Progenitor cell of endocrine pancreas (in vitro differentiated cells): ENCODE results near the gene L3MBTL4. TPM values are rescaled to one million over a fixed set of nuclear protein-coding genes. Genes with fewer than 3 reads are reported as not detected.

Experiments
- DNase-seq: peaks from one replicate; pipeline ENCODE4 v3.0.0; 2021; ENCODE audit warnings: low spot score; ENCODE audit not compliant: unreplicated experiment
- H3K27ac Mint-ChIP-seq: 2 replicates; pipeline ENCODE4 v1.8.0; 2021; ENCODE audit warnings: mild to moderate bottlenecking, moderate library complexity, mixed read lengths
- H3K27me3 Mint-ChIP-seq: 2 replicates; pipeline ENCODE4 v1.8.0; 2021; ENCODE audit warnings: mixed read lengths
- H3K36me3 Mint-ChIP-seq: 2 replicates; pipeline ENCODE4 v1.8.0; 2022; ENCODE audit warnings: mixed read lengths; ENCODE audit not compliant: insufficient read depth
- H3K4me1 Mint-ChIP-seq: 2 replicates; pipeline ENCODE4 v1.8.0; 2021; ENCODE audit warnings: low read depth, mixed read lengths
- H3K4me3 Mint-ChIP-seq: 2 replicates; pipeline ENCODE4 v1.8.0; 2021; ENCODE audit warnings: low read depth, mild to moderate bottlenecking, moderate library complexity, mixed read lengths
- H3K9me3 Mint-ChIP-seq: 2 replicates; pipeline ENCODE4 v1.8.0; 2021; ENCODE audit warnings: low read depth, mixed read lengths
- total RNA-seq: library from RNA; stranded (reverse); gene quantifications from 2 replicates; pipeline ENCODE4 v1.2.1, GENCODE V29; 2021
- TF ChIP-seq, protein P1 (sequence below): fragments of 200-600 bp; sonication (generic); IDR thresholded peaks from one replicate; pipeline ENCODE4 v1.5.0; 2021; ENCODE audit warnings: antibody characterized with exemption, mild to moderate bottlenecking; ENCODE audit not compliant: unreplicated experiment

Gene L3MBTL4
- total RNA-seq, 1 donor from 2014 or later = 8.0 TPM

DNA sequence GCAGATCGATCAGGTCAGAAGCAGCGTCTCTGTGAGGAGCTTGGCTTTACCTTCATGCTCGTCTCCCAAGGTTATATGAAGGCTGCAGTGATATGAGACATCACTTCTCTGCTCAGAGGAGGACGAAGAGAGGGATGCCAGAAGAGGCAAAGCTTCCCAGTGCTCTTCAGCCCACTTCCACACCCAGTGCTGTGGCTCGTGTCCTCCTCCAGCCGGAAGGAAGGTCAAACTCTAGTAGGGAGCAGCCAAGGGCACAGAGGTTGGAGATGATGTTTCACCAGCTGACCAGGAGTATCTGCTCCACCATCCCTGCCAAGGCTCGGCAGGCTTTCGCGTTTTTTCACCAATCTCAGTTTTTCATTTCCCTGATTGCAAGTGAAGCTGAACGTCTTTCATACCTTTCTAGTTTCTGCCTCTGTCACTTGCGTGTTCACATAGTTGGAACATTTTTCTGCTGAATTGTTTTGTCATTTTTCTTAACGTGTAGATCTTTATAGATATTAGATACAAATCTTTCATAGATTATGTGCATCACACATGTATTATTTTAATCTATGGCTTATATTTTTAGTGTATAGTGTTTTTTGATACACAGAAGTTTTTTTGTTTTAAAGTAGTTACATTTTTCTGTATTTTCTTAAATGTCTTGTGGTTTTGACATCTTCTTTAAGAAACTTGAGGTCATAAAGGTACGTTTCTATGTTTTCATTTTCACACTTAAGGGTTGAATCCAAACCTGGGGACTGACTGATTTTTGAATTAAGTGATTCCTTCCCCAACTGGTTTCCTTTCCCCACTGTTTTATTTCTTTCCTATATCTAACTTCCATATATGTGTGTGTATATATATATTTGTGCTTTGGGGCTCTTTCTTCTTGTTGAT, 23.5 kb upstream of the L3MBTL4 start:
- Mint-ChIP-seq H3K9me3 (no peaks in the 10 kb centered on the region), H3K36me3 (no peaks in the 10 kb centered on the region), H3K27ac (no peak overlapping the region), H3K4me3 (no peak overlapping the region), H3K27me3 (peaks cover 10% of the 10 kb centered on the region), H3K4me1 (no peaks in the 10 kb centered on the region)
- TF ChIP-seq, protein P1, sequence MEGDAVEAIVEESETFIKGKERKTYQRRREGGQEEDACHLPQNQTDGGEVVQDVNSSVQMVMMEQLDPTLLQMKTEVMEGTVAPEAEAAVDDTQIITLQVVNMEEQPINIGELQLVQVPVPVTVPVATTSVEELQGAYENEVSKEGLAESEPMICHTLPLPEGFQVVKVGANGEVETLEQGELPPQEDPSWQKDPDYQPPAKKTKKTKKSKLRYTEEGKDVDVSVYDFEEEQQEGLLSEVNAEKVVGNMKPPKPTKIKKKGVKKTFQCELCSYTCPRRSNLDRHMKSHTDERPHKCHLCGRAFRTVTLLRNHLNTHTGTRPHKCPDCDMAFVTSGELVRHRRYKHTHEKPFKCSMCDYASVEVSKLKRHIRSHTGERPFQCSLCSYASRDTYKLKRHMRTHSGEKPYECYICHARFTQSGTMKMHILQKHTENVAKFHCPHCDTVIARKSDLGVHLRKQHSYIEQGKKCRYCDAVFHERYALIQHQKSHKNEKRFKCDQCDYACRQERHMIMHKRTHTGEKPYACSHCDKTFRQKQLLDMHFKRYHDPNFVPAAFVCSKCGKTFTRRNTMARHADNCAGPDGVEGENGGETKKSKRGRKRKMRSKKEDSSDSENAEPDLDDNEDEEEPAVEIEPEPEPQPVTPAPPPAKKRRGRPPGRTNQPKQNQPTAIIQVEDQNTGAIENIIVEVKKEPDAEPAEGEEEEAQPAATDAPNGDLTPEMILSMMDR = no peak
- DNase-seq = no peak

- Mint-ChIP-seq H3K36me3 (no peaks in the 10 kb centered on the region), H3K4me1 (no peaks in the 10 kb centered on the region), H3K9me3 (no peaks in the 10 kb centered on the region), H3K27me3 (peaks cover 6% of the 10 kb centered on the region), H3K4me3 (no peak overlapping the region), H3K27ac (no peak overlapping the region)
- DNase-seq = no peak
- TF ChIP-seq, protein P1 = no peak
Observed at GRCh38 chr18:6435731-6436130, 21.0 kb upstream of the L3MBTL4 start.

DNA sequence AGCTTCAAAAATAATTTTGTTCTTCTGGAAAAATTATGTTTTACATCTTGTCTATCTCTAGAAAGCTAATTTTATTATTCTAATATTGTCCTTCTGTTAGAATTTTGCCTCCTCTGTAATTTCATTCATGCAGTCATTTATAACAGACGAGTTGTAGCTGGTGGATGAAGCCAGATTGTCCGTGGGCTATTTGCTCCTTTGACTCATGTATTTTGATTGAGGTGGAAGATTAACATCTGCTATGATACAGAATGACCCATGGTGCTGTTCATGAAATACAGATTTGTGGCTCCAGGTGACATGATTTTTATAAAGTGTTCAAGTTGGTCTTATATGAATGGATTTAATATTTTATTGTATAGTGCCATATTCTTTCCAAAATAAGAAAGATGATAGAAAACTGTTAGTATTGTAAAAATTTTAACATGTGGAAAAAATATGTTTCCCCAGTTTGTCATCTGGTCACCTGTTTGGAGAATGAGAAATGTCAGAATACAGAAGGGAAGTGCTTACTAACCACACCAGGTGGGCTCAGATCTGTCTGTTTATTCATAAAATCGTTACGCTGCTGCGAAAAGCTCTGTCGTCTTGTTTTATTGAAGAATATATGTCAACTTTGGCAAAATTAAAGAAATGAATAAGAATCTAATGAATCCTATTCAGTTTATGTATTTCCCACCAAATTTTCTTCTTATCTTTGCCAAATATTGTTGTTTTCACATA, 20.4 kb upstream of the L3MBTL4 start:
- Mint-ChIP-seq H3K4me3 (no peak overlapping the region), H3K27me3 (peaks cover 6% of the 10 kb centered on the region), H3K27ac (no peak overlapping the region), H3K36me3 (no peaks in the 10 kb centered on the region), H3K4me1 (peaks cover 5% of the 10 kb centered on the region), H3K9me3 (no peaks in the 10 kb centered on the region)
- no peak for DNase-seq
- TF ChIP-seq, protein P1 = no peak

DNA sequence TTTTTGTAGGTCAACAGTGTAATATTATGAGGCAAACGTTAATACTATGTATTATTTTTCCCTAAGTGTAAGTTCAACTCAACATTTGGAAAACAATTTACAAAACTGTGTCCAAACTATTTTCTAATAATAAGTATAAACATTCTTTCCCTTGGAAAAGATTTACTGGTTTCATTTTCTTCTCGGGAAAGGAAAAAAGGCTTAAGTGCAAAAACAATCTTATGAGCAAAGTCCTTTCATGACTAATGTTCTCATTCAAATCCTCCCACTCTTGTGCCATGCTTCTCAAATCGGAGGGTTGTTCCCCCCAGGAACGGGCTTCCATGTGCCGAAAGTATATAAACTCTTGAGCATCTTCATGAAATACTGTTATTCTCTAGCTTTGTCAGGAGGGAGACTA, 19.8 kb upstream of the L3MBTL4 start:
- peaks cover 5% of the 10 kb centered on the region for H3K4me1 Mint-ChIP-seq
- H3K36me3 Mint-ChIP-seq = no peaks in the 10 kb centered on the region
- no peak for DNase-seq
- no peak overlapping the region for H3K4me3 Mint-ChIP-seq
- TF ChIP-seq, protein P1 = no peak
- peaks cover 6% of the 10 kb centered on the region for H3K27me3 Mint-ChIP-seq
- no peaks in the 10 kb centered on the region for H3K9me3 Mint-ChIP-seq
- no peak overlapping the region for H3K27ac Mint-ChIP-seq

DNA sequence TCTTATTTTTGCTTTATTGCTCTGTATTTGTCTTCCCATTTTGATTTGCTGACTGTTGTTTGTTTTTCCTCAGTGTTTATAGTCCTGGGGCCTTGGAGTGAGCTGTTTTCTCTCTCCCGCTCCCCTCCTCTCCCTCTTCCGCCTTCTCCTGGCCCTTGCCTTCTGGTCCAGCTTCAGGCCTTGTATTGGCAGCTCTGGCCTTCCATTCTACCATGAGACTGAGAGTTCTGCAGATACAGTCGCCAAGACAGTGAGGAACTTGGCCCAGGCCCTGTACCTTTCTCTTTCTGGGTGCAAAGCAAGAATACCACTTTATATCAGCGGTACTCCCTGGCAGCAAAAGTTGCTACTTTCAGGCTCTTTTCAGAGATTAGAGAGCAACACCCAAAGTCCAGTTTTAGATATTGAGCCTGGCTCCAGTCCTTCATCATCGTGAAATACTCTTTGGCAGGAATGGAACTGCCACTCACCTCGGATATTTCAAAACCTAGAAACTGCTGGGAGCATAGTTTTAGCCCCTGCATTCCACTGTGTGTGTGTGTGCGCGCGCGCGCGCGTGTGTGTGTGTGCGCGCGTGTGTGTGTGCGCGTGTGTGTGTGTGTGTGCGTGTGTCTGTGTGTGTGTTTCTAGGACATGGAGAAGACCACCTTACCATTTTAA, 17.1 kb upstream of the L3MBTL4 start:
- TF ChIP-seq, protein P1 = no peak
- Mint-ChIP-seq H3K27me3 (peaks cover 6% of the 10 kb centered on the region), H3K4me3 (no peak overlapping the region), H3K27ac (no peak overlapping the region), H3K4me1 (peaks cover 5% of the 10 kb centered on the region), H3K9me3 (no peaks in the 10 kb centered on the region), H3K36me3 (no peaks in the 10 kb centered on the region)
- DNase-seq = no peak
